T-cell (primary cell): Measurements from ENCODE around the gene ARHGAP28. TPM values are rescaled to one million over a fixed set of nuclear protein-coding genes. Genes with fewer than 3 reads are reported as not detected.

Experiments used
- ATAC-seq, 4 experiments: fragments of 200-7000 bp in 3 of 4; fragments of 150-1000 bp in 1 of 4; cut with Tn5 transposase; replicated peaks in 1 of 4; 1 replicate in 3 of 4; 2 replicates in 1 of 4; pipeline ENCODE4 v1.10.0; 2021; ENCODE audit warnings: moderate library complexity in 3 of 4, mild to moderate bottlenecking in 2 of 4, moderate number of reproducible peaks in 1 of 4
- CTCF ChIA-PET, 2 donors: fragments of 300-600 bp; sonication (Branson Sonifier 250); formaldehyde crosslinking; loops; one replicate each; lab custom pipeline; 2022; ENCODE audit warnings: antibody characterized with exemption in 2 of 2; lab: Charles Lee
- POLR2A ChIA-PET, 2 donors: fragments of 300-600 bp; sonication (Branson Sonifier 250); formaldehyde crosslinking; loops; one replicate each; lab custom pipeline; 2022; ENCODE audit warnings: antibody characterized with exemption in 2 of 2; lab: Charles Lee
- DNase-seq, 35 experiments: peaks; one replicate each; pipeline versions ENCODE4 v3.0.0 to v3.0.0-alpha.2; 2013 to 2023
- H3K27ac ChIP-seq: one replicate; pipeline ENCODE4 v1.5.1; 2013; ENCODE audit warnings: low read length
- H3K27me3 ChIP-seq, 2 experiments: replicated peaks in 1 of 2; 1 replicate in 1 of 2; 2 replicates in 1 of 2; pipeline versions ENCODE4 v1.6.1 to v1.7.0; 2013; ENCODE audit warnings: low read length in 1 of 2, mixed read lengths in 1 of 2; ENCODE audit not compliant: control insufficient read depth in 2 of 2, insufficient read depth in 2 of 2; ENCODE audit errors: extremely low read depth in 1 of 2
- H3K36me3 ChIP-seq, 2 donors: 1 replicate in 1 of 2; 2 replicates in 1 of 2; pipeline versions ENCODE4 v1.6.1 to v1.7.0; 2013; ENCODE audit warnings: low read length in 1 of 2; ENCODE audit not compliant: control insufficient read depth in 2 of 2, insufficient read depth in 1 of 2; ENCODE audit errors: extremely low read depth in 1 of 2
- H3K4me1 ChIP-seq, 2 experiments: 1 replicate in 1 of 2; 2 replicates in 1 of 2; pipeline versions ENCODE4 v1.6.1 to v1.7.0; 2013; ENCODE audit warnings: low read length in 2 of 2, mixed read lengths in 1 of 2; ENCODE audit not compliant: insufficient read depth in 2 of 2, control insufficient read depth in 1 of 2; ENCODE audit errors: extremely low read depth in 1 of 2
- H3K4me3 ChIP-seq, 2 donors: 1 replicate in 1 of 2; 2 replicates in 1 of 2; pipeline versions ENCODE4 v1.5.1 to v1.7.0; 2013; ENCODE audit warnings: mild to moderate bottlenecking in 2 of 2, low read length in 1 of 2, moderate library complexity in 1 of 2; ENCODE audit not compliant: control insufficient read depth in 1 of 2; ENCODE audit errors: extremely low read depth in 1 of 2
- H3K9me3 ChIP-seq: 2 replicates; pipeline ENCODE4 v1.7.0; 2013
- H3K27ac Mint-ChIP-seq, 2 donors: one replicate each; pipeline ENCODE4 v1.8.0; 2020 to 2021; ENCODE audit warnings: mild to moderate bottlenecking in 2 of 2, mixed read lengths in 2 of 2
- H3K27me3 Mint-ChIP-seq, 2 donors: one replicate each; pipeline ENCODE4 v1.8.0; 2021 to 2022; ENCODE audit warnings: mixed read lengths in 2 of 2
- H3K36me3 Mint-ChIP-seq: one replicate; pipeline ENCODE4 v1.8.0; 2021; ENCODE audit warnings: mixed read lengths
- H3K4me1 Mint-ChIP-seq, 3 donors: one replicate each; pipeline ENCODE4 v1.8.0; 2020 to 2022; ENCODE audit warnings: mixed read lengths in 3 of 3, mild to moderate bottlenecking in 1 of 3
- H3K4me3 Mint-ChIP-seq, 3 donors: one replicate each; pipeline ENCODE4 v1.8.0; 2020 to 2022; ENCODE audit warnings: mild to moderate bottlenecking in 3 of 3, mixed read lengths in 3 of 3, moderate library complexity in 3 of 3
- H3K9me3 Mint-ChIP-seq, 3 donors: one replicate each; pipeline ENCODE4 v1.8.0; 2020 to 2022; ENCODE audit warnings: mixed read lengths in 3 of 3
- WGBS: methylation state at CpG from one replicate; pipeline ENCODE4 v1.1.5; 2013; ENCODE audit warnings: missing lambda C conversion rate; ENCODE audit not compliant: insufficient coverage; 5-methylcytosine and 5-hydroxymethylcytosine counted together
- total RNA-seq, 35 experiments: library from RNA in 6 of 35; stranded (reverse) in 6 of 35; fragments of 120-200 nt in 1 of 35; gene quantifications; one replicate each; pipeline versions ENCODE4 v1.2.1 to v1.2.4 and lab custom pipeline; 2013 to 2026

The ARHGAP28 gene
- total RNA-seq, 5 donors from 2014 or later (not counting 1 experiment from before 2014, with no cell fraction given): 0.29 TPM; not detected in 4

GRCh38 chr18:6784046-6784445 is 54.5 kb downstream of the ARHGAP28 start:
- Mint-ChIP-seq H3K9me3 (peaks cover 5 to 20% (median 11%) of the 10 kb centered on the region in 3 donors), H3K4me3 (no peak overlapping the region), H3K36me3 (no peaks in the 10 kb centered on the region), H3K27me3 (no peaks in the 10 kb centered on the region), H3K4me1 (no peaks in the 10 kb centered on the region), H3K27ac (no peak overlapping the region)
- no peaks in the 10 kb centered on the region for H3K9me3 ChIP-seq
- no peak overlapping the region for H3K27ac ChIP-seq
- no peaks in the 10 kb centered on the region for H3K4me1 ChIP-seq
- H3K27me3 ChIP-seq: no peaks in the 10 kb centered on the region
- no peak overlapping the region for H3K4me3 ChIP-seq
- 80% methylated on average over 6 of the region's 6 CpGs for WGBS
- ChIA-PET CTCF (no interaction called here), POLR2A (no interaction called here)
- ATAC-seq (no peak), DNase-seq (no peak)
- H3K36me3 ChIP-seq: no peaks in the 10 kb centered on the region

- WGBS: no CpG with 5 or more reads among the region's 2 CpGs
- Mint-ChIP-seq H3K4me1 (no peaks in the 10 kb centered on the region), H3K9me3 (peaks cover 5 to 14% (median 11%) of the 10 kb centered on the region in 3 donors), H3K27me3 (no peaks in the 10 kb centered on the region), H3K36me3 (no peaks in the 10 kb centered on the region), H3K4me3 (no peak overlapping the region), H3K27ac (no peak overlapping the region)
- no peak overlapping the region for H3K27ac ChIP-seq
- DNase-seq (no peak), ATAC-seq (no peak)
- POLR2A ChIA-PET: no interaction called here
- no peaks in the 10 kb centered on the region for H3K36me3 ChIP-seq
- no peaks in the 10 kb centered on the region for H3K27me3 ChIP-seq
- no peak overlapping the region for H3K4me3 ChIP-seq
- H3K4me1 ChIP-seq: no peaks in the 10 kb centered on the region
- no peaks in the 10 kb centered on the region for H3K9me3 ChIP-seq
- CTCF ChIA-PET: no interaction called here
Measured at GRCh38 chr18:6785001-6785400, 55.5 kb downstream of the ARHGAP28 start.

GRCh38 chr18:6785411-6785810 is 55.9 kb downstream of the ARHGAP28 start:
- POLR2A ChIA-PET: no interaction called here
- 78% methylated on average over 3 of the region's 3 CpGs for WGBS
- H3K9me3 Mint-ChIP-seq: peaks cover 7 to 14% (median 11%) of the 10 kb centered on the region in 3 donors

GRCh38 chr18:6792391-6792790 is 62.9 kb downstream of the ARHGAP28 start:
- ChIA-PET CTCF (no interaction called here), POLR2A (no interaction called here)
- Mint-ChIP-seq H3K27me3 (no peaks in the 10 kb centered on the region), H3K4me3 (no peak overlapping the region), H3K27ac (no peak overlapping the region), H3K36me3 (no peaks in the 10 kb centered on the region), H3K9me3 (peaks cover 3 to 15% (median 6%) of the 10 kb centered on the region in 3 donors), H3K4me1 (no peaks in the 10 kb centered on the region)
- ATAC-seq (no peak), DNase-seq (no peak)
- H3K36me3 ChIP-seq: no peaks in the 10 kb centered on the region
- H3K4me1 ChIP-seq: no peaks in the 10 kb centered on the region
- H3K9me3 ChIP-seq: no peaks in the 10 kb centered on the region
- no peak overlapping the region for H3K4me3 ChIP-seq
- no peaks in the 10 kb centered on the region for H3K27me3 ChIP-seq
- WGBS: 73% methylated on average over 4 of the region's 5 CpGs
- H3K27ac ChIP-seq: no peak overlapping the region

More at GRCh38 chr18:6785411-6785810, 55.9 kb downstream of the ARHGAP28 start:
- DNase-seq (no peak), ATAC-seq (no peak)
- no peaks in the 10 kb centered on the region for H3K27me3 ChIP-seq
- no peak overlapping the region for H3K27ac ChIP-seq
- H3K9me3 ChIP-seq: no peaks in the 10 kb centered on the region
- H3K36me3 Mint-ChIP-seq: no peaks in the 10 kb centered on the region
- H3K4me1 Mint-ChIP-seq: no peaks in the 10 kb centered on the region
- H3K4me3 ChIP-seq: no peak overlapping the region
- no peak overlapping the region for H3K27ac Mint-ChIP-seq
- CTCF ChIA-PET: no interaction called here
- H3K27me3 Mint-ChIP-seq: no peaks in the 10 kb centered on the region
- no peak overlapping the region for H3K4me3 Mint-ChIP-seq
- H3K4me1 ChIP-seq: no peaks in the 10 kb centered on the region
- no peaks in the 10 kb centered on the region for H3K36me3 ChIP-seq

GRCh38 chr18:6793455-6793854 is 63.9 kb downstream of the ARHGAP28 start:
- H3K4me3 ChIP-seq: no peak overlapping the region
- Mint-ChIP-seq H3K9me3 (peaks cover 3 to 16% (median 3%) of the 10 kb centered on the region in 3 donors), H3K27me3 (no peaks in the 10 kb centered on the region), H3K4me1 (no peaks in the 10 kb centered on the region), H3K36me3 (no peaks in the 10 kb centered on the region), H3K4me3 (no peak overlapping the region), H3K27ac (no peak overlapping the region)
- no peak for DNase-seq
- no peaks in the 10 kb centered on the region for H3K4me1 ChIP-seq
- H3K27ac ChIP-seq: no peak overlapping the region
- ATAC-seq: no peak
- POLR2A ChIA-PET: no interaction called here
- WGBS: 100% methylated on average over 1 of the region's 5 CpGs
- H3K9me3 ChIP-seq: no peaks in the 10 kb centered on the region
- CTCF ChIA-PET: no interaction called here
- no peaks in the 10 kb centered on the region for H3K36me3 ChIP-seq
- H3K27me3 ChIP-seq: no peaks in the 10 kb centered on the region

GRCh38 chr18:6793986-6794385 is 64.5 kb downstream of the ARHGAP28 start:
- no peak for ATAC-seq
- Mint-ChIP-seq H3K36me3 (no peaks in the 10 kb centered on the region), H3K9me3 (peaks cover under 1 to 16% (median 3%) of the 10 kb centered on the region in 3 donors), H3K27me3 (no peaks in the 10 kb centered on the region), H3K4me3 (no peak overlapping the region), H3K4me1 (no peaks in the 10 kb centered on the region), H3K27ac (no peak overlapping the region)
- Histone ChIP-seq H3K9me3 (no peaks in the 10 kb centered on the region), H3K27ac (no peak overlapping the region), H3K36me3 (no peaks in the 10 kb centered on the region), H3K4me1 (no peaks in the 10 kb centered on the region), H3K4me3 (no peak overlapping the region), H3K27me3 (no peaks in the 10 kb centered on the region)
- no peak for DNase-seq
- no CpG with 5 or more reads among the region's 2 CpGs for WGBS
- CTCF ChIA-PET: no interaction called here
- POLR2A ChIA-PET: no interaction called here

GRCh38 chr18:6795307-6795706 is 65.8 kb downstream of the ARHGAP28 start:
- peaks cover 0 to 15% (median 12%) of the 10 kb centered on the region in 3 donors for H3K9me3 Mint-ChIP-seq
- H3K36me3 ChIP-seq: no peaks in the 10 kb centered on the region
- no peak overlapping the region for H3K4me3 ChIP-seq
- H3K4me1 Mint-ChIP-seq: no peaks in the 10 kb centered on the region
- no peak overlapping the region for H3K27ac ChIP-seq
- no peak overlapping the region for H3K27ac Mint-ChIP-seq
- H3K4me3 Mint-ChIP-seq: no peak overlapping the region
- no peaks in the 10 kb centered on the region for H3K4me1 ChIP-seq
- no peaks in the 10 kb centered on the region for H3K9me3 ChIP-seq
- ATAC-seq (no peak), DNase-seq (no peak)
- no peaks in the 10 kb centered on the region for H3K36me3 Mint-ChIP-seq
- ChIA-PET POLR2A (no interaction called here), CTCF (interaction anchor here in 1 of 2 donors (0.5 kb wide), 1 partner anchor 282 kb away, joined by 3 read pairs; no protein-coding TSS in a partner anchor)
- 54% methylated on average over 3 of the region's 4 CpGs for WGBS
- no peaks in the 10 kb centered on the region for H3K27me3 Mint-ChIP-seq
- H3K27me3 ChIP-seq: no peaks in the 10 kb centered on the region
